Erythroblast (primary cell): ENCODE results near the gene VCX2.

Experiments used
- GATA1 ChIP-seq: IDR thresholded peaks from 2 replicates; pipeline ENCODE4 v1.6.1; 2011; ENCODE audit warnings: low read depth, mild to moderate bottlenecking, control low read depth, low read length, moderate library complexity
- POLR2A ChIP-seq: IDR thresholded peaks from 2 replicates; pipeline ENCODE4 v1.6.1; 2011; ENCODE audit warnings: mild to moderate bottlenecking, low read length

- TF ChIP-seq POLR2A (no peak), GATA1 (no peak)
Observed at GRCh38 chrX:8126092-8126491, 45.0 kb downstream of the VCX2 start.
